Germinal center (tissue), 1 donor: ENCODE results near the gene PHYH.
"Not testable (repeated sequence)": the region's sequence is repeated elsewhere in the genome, so short reads cannot be mapped to it uniquely, and the experiment has no call there.

Source experiments
- DNase-seq: peaks from one replicate; pipeline ENCODE4 v3.0.0; 2012; ENCODE audit warnings: mixed read lengths, low spot score

PHYH gene

DNA sequence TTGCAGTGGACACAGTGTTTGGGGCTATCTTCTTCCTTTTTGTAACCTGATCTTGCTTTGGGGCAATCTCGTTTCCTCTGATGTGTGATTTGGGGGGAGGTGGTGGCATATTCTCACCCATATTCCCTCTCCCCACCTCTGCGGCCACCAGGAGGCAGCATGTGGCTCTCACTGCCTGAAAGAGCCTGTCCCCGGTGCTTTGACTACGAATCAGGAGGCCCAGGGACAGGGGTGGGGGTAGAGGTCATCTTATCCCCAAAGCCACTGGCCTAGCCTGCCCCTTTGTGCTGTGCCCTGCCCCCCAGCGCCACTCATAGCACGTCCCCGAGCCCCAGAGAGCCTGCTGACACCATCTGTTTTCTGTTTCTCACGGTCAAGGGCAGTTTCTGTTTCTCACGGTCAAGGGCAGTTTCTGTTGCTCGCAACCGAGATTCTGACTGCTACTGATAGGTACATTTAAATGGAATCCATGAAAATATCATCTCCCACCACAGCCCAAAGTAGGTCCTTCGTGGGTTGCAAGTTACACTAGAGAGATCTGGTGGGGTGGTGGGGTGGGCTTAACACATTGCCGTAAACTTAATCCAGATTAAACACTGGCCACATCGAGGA, 28.2 kb downstream of the PHYH start:
- peak; percentile 64 for DNase-seq

DNA sequence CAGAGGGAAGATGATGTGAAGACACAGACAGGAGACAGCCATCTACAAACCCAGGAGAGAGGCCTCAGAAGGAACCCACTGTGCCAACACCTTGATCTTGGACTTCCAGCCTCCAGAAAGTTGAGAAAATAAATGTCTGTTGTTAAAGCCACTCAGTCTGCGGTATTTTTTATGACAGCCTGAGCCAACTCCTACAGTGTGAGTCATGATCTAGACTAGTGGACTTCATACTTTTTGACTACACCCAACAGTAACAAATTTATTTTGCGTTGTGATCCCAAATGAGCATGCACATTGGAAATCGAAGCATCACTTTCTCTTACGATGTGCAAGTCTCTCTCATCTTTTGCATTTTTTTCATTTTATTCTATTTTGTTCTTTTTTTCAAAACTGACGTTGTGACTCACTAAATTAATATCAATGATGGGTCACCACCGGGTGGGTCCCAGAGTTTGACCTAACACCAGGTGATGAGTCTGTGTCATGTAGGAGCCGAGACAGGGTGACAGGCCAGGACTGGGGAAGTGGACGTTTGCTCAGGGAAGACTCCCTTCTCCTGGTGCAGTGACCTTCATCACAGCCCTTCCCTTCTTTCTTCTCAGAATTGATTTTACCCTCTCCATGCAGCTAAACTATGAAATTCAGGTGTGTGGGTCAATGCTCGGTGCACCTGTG, 28.9 kb downstream of the PHYH start:
- no peak for DNase-seq

DNA sequence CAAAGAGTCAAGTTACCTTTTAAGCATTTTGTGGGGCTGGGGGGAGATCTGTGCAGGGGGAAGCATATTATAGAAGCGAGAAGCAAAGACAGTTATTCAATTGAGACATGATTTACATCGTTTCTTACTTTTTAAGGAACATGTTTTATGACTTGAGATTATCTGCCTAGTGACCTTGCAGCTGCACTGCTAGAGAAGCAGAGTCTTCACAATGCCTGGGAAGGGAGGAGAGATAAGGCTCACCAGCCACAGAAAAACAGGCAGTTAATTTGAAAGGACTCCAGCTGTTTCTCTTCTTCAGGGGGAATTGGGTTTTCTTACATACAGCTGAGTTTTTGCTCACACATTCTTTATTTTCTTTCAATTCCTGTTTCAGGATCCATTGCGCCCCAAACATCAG, 31.0 kb downstream of the PHYH start:
- no peak for DNase-seq

DNA sequence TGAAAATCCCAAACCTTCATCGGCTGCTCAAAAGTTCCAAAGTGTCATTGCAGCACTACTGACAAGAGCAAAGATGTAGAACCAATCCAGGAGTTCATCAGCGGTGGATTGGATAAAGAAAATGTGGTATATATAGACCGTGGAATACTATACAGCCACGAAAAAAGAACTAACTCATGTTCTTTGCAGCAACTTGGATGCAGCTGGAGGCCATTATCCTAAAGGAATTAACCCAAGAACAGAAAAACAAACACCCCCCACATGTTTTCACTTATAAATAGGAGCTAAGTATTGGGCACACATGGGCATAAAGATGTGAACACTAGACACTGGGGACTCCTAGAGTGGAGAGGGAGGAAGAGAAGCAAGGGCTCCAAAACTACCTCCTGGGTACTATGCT, 31.6 kb downstream of the PHYH start:
- no peak for DNase-seq

DNA sequence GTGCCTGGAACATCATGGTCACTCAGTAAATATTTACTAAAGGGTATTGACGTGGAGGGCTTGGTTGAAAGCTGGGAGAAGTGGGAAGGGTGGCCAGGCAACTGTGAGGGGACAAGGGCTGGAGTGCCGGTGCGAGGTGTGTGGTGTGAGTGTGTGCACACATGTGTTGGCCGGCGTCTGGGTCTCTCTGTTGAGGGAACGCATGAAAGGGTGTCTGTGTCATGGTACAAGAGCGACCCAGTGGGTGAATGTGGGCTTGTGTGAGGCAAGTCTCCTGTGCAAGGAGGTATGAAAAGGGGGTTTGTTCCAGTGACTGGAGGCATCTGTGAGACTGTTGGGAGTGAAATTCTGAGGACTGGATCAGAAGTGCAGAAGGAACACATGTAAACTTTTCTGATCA, 36.3 kb downstream of the PHYH start:
- no peak for DNase-seq

DNA sequence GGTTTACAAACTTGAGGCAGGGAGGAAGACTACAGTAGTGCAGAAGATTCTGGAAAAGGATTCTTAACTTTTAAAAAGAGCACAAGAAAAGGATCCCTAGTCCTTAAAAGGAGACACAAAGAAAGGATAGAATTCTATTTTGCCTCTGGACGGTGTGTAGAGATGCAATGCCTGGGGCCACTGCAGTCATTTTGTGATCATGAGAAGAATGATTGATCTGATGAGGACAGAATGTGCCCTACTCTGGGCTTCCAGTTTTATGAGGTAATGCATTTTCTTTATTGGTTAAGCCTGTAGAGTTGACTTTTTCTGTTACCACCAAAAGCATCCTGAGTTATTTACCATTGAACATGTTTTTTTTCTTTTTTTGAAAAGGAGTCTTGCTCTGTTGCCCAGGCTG, 37.4 kb downstream of the PHYH start:
- DNase-seq: no peak

DNA sequence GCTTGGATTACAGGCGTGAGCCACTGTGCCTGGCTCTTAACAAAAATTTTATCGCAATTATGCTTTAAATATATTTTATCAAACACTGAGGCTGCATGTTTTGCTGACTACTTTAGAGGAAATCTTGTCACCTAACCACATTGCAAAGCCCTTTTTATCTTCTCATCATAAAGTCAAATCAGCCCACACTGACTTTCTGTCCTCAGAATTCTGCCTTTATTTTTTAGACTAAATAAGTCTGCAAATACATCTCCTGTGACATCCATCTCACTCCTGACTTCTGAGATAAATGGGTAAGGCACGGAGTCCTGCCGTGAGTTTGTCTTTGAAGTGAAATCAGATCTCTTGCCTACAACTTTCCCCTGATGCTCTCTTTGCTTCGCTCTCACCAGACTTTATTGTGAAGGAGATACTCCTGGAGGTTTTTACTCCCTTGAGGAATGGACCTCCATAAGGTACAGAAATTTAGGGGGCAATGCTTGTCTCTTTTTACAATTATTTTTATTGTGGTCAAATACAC, 42.2 kb downstream of the PHYH start:
- no peak for DNase-seq

DNA sequence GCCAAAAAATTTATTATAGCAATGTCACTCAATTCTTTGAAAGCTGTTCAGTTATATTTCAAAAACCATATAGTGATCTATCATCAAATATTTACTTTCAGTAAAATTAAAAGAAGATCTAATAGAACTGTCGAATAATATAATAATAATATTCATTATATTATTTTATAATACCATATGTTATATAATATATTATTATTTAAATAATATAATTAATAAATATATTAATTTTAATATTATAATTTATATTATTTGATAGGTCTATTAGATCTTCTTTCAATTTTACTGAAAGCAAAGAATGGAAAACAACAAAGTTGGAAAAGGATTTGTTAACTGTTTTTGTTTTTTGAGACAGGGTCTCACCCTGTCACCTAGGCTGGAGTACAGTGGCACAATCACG, 43.2 kb downstream of the PHYH start:
- no peak for DNase-seq

DNA sequence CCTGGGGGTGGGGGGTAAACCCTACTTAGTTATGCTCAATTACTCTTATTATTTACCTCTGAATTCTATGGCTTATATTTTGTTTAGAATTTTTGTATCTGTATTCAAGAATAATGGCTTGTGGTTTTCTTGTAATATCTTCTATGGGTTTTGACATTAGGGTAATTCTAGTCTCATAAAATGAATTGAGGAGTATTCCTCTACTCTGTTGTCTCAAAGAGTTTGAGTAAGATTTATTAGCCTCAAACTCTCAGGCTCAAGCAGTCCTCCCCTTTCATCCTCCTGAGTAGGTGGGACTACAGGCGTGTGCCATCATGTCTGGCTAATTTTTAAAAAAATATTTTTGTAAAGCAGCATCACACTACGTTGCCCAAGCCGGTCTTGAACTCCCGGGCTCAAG, 46.1 kb downstream of the PHYH start:
- DNase-seq: no peak

DNA sequence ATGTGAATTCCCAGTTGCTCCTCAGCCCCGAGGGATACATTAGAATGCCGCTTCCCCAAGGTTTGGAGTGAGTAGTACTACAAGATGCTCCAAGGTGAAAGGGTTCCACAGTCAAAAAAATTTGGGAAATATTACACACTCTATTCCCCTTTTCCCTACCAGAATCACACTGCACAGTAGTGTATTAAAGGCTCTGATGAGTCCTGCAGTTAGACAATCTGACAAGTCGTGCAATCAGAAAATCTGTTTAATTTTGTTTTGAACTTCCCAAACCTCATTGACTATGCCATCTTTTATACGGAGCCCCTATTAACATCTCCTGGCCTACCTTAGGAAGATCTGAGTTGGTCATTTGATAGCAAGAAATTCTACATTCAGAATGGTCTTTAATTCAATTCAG, 52.1 kb downstream of the PHYH start:
- no peak for DNase-seq

DNA sequence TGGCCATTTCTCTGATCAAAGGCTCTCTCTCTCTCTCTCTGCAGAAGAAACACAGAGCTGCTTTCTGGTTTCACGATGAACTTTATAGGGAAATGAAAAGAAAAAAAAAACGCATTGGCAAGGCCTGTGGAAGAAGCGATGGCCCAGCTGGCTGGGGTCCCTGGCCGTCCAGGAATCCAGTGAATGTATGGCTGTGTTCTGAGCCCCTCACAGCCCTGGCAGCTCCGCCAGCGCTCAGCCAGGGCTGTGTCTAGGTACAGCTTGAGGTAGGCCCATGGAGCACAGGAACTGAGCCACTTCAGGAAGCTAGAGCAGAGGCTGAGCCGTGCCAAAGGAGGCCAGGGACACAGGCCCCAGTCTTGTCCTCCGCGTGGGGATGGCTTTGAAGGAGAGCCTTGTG, 52.6 kb downstream of the PHYH start:
- no peak for DNase-seq

DNA sequence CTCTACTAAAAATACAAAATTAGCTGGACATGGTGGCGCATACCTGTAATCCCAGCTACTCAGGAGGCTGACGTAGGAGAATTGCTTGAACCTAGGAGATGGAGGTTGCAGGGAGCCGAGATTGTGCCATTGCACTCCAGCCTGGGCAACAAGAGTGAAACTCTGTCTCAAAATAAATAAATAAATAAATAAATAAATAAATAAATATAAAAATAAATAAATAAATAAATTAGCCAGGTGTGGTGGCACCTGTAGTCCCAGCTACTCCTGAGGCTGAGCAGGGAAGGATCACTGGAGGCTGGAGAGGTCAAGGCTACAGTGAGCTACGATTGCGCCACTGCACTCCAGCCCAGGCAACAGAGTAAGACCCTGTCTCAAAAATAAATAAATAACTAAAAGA, 57.6 kb downstream of the PHYH start:
- not testable (repeated sequence) for DNase-seq

DNA sequence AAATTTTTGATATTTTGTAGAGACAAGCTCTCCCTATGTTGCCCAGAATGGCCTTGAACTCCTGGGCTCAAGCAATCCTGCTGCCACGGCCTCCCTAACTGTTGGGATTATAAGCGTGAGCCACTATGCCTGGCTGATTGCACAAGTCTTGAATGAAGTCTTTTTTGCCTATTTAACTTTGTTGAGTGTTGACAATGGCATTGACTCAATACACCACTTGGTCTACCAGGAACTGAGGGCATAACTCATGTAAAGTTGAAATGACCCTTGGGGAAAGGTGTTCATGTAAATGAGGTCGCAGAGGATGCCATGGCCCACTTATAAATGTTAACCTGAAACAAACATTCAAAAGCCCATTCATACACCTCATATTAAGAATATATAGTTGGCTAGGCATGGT, 58.3 kb downstream of the PHYH start:
- no peak for DNase-seq

DNA sequence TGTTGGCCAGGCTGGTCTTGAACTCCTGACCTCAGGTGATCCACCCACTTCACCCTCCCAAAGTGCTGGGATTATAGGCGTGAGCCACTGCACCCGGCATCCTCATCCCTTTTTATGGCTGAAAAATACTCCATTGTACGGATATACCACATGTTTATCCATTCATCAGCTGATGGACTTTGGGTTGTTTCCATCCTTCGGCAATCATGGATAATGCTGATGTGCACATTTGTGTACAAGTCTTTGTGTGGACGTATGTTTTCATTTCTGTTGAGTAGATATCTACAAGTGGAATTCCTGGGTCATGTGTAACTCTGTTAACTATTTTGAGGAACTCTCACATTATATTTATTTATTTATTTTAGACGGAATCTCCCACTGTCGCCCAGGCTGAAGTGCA, 59.9 kb downstream of the PHYH start:
- no peak for DNase-seq

DNA sequence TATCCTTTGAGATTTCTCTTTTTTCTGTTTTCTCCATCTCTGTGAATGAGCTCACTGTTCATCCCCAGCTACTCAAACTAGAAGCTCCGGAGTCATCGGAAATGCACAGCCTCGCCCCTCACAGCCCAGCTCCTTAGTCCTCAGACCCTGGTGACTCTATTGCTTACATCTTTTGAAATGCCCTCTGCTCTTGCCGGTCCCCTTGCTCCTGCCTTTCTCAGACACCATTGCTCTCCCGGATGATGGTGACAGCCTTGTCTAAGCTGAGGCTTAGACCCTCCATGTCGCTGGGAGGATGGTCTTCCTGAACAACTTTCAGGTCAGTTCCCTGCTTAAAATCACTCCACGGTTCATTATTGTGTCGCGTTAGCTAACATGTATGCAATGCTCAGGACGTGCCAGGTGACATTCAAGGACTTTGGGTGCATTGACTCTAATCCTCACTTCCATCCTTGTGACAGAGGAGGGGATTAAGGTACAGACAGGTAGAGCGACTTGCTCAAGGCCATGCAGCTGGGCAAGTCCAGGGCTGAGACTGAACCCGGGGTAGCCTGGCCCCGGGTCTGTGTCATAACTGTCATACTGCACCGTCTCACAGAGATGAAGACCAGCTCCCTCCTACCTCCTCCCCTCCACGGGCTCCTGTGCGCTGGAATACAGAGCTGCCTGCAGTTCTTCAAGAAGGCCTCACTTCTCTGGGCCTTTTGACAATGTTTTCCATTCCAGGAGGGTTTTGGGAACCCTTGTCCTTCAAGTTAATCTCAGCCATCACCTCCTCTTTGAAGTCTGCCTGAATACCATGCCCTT, 61.4 kb downstream of the PHYH start:
- no peak for DNase-seq

DNA sequence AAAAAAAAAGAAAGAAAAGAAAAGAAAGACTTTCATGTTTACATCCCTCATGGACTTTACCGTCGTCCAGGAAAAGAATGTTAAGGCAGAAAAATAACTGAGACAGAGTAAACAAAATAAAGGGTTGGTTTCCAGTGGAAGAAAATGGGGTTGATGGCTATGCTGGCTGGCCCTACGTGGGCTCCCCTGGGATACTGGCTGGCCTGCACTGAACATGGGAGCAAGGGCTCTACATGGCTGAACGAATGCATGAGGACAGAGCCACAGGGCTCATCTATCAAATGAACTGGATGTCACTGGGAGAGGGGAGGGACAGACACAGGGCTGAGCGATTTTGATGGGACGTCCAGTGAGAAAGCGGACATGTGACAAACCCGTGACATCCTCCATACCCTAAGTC, 63.2 kb downstream of the PHYH start:
- no peak for DNase-seq

DNA sequence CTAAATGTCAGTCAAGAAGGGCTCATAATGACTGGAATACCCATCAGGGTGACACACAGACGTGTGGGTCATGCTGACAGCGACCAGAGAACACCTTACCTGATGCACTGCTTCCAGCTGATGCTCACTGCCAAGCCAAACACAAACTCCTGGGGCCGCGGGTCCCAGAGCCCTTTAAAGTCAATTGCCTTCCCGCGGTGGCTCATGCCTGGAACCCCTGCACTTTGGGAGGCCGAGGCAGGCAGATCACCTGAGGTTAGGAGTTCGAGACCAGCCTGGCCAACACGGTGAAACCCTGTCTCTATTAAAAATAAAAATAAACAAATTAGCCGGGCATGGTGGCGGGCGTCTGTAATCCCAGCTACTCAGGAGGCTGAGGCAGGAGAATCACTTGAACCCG, 65.1 kb downstream of the PHYH start:
- not testable (repeated sequence) for DNase-seq

DNA sequence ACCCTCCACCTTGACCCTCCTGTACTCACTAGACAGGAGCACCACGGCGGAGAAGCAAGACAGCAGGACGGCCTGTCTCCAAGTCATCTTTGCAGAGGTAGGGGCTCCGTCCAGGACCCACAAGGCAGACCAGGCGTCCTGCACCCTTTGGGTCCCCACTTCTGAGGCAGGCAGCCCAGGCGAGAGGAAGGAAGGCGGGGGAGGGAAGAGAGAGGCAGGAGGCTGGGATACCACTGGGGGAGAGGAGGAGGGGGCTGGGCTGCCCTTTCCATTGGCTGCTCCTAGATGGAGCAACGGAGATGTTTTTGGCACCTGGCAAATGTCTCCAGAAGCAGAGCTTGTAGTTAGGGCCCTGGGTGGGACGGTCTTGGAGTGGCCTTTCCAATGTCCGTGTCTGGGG, 65.7 kb downstream of the PHYH start, which contains the start of gene UCMA:
UCMA (minus strand) TSS at position 203 of the 400 bp plus-strand sequence; CDS start at position 87, 116 bp downstream.
- DNase-seq: no peak

DNA sequence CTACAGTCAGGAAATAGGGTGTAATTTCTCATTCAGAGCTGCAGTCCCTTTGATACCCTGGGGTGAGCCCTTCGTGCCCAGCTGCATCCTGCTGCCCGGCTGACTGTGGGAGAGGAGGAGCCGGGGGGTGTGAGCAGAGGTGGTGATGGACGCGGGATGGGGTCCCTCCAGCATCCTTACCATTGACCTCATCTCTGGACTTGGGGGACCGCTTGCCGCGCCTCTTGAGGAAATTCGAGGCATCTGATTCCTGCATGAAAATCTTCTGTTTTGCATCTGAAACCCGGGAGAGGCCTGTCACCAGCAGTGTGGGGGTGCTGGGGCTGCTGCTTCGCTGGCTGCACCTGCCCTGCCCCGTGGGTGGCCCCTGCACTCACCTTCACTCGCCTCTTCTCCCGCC, 66.5 kb downstream of the PHYH start:
- DNase-seq: no peak

DNA sequence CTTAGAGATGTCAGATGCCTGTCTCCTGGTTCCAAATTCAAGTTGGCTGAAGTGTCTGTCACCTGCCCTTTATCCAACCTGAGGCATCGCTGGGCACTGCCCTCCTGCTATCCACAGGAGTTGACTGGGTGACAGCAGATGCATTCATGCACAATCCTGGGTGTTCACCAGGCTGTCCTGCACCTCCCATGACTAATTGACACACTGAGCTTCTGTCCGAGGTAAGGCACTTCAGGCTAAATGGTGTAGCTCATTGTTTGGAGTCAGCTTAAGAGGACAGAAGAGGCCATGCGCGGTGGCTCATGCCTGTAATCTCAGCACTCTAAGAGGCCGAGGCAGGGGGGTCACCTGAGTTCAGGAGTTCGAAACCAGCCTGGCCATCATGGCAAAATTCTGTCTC, 68.1 kb downstream of the PHYH start:
- no peak for DNase-seq

DNA sequence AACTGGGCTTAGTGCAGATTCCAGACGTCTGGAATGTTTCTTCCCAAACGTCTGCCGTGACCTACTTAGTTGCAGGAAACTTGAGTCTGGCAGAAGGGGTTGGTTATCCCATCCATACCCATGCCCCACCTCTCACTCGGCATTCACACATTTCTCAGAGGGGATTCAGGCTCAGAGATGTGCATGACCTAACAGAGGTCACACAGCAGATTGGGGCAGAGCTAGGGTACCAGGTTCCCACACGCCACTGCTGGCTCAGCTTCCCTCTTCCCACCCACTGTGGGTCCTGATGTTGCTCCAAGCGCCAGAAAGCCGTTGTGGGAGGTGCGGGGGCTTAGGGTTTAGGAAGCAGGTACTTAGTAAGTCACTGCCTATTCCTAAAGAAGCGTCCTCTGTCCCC, 68.7 kb downstream of the PHYH start:
- no peak for DNase-seq
